Measurements from ENCODE around the gene WDR31. TPM values are rescaled to one million over a fixed set of nuclear protein-coding genes. Genes with fewer than 3 reads are reported as not detected.

The WDR31 gene
- polyA plus RNA-seq, 1 donor (not counting 4 experiments of a cell fraction or from before 2014, with no cell fraction given), result 0.94 TPM

- H3K27me3 ChIP-seq (ENCODE audit: control insufficient read depth, extremely low read depth, insufficient read depth, low read length), result no peaks in the 10 kb centered on the region
- no peaks in the 10 kb centered on the region for H3K9me3 ChIP-seq (ENCODE audit: control insufficient read depth, low read depth, low read length)
- H3K79me2 ChIP-seq (ENCODE audit: control insufficient read depth, insufficient read depth, low read length), result no peaks in the 10 kb centered on the region
- H3K4me3 ChIP-seq (ENCODE audit: control insufficient read depth in 2 of 3, extremely low read depth in 1 of 3, insufficient read depth in 2 of 3, low read depth in 1 of 3, low read length in 3 of 3), result no peak overlapping the region
- peak; percentile 48 to 64 (median 49) for TF ChIP-seq CTCF (optimal IDR thresholded peaks at IDR 0.05 in 1 of 3, IDR thresholded peaks at IDR 0.05 in 1 of 3, conservative IDR thresholded peaks at IDR 0.05 in 1 of 3; ENCODE audit: extremely low read depth in 1 of 3, insufficient read depth in 2 of 3, low read length in 3 of 3)
- no peak for TF ChIP-seq EZH2 (IDR thresholded peaks at IDR 0.05; ENCODE audit: low read length)
- dilution Hi-C loops (cut with MboI; ENCODE audit: extremely low pct_ligation_motif_present, low sequenced_read_pairs), result no loop called here
- no peak for DNase-seq (ENCODE audit: low read depth, low spot score)
- no peaks in the 10 kb centered on the region for H3K36me3 ChIP-seq (ENCODE audit: control insufficient read depth in 2 of 2, extremely low read depth in 1 of 2, insufficient read depth in 2 of 2, low read length in 2 of 2)
- no peak overlapping the region for H3K27ac ChIP-seq (ENCODE audit: control insufficient read depth, insufficient read depth, low read length)
- no peaks in the 10 kb centered on the region for H3K4me1 ChIP-seq (ENCODE audit: control insufficient read depth, extremely low read depth, insufficient read depth, low read length)
- H2AFZ ChIP-seq (ENCODE audit: control insufficient read depth, low read length), result no peak overlapping the region
- no peak overlapping the region for H3K4me2 ChIP-seq (ENCODE audit: control insufficient read depth, extremely low read depth, insufficient read depth, low read depth, low read length)
- H3K9me1 ChIP-seq (ENCODE audit: control insufficient read depth, extremely low read depth, insufficient read depth, low read length), result no peaks in the 10 kb centered on the region
- H3K9ac ChIP-seq (ENCODE audit: control insufficient read depth, extremely low read depth, insufficient read depth, low read length), result no peak overlapping the region
- FAIRE-seq, result no peak
- no peaks in the 10 kb centered on the region for H4K20me1 ChIP-seq (ENCODE audit: control insufficient read depth, extremely low read depth, insufficient read depth, low read length)
Observed at GRCh38 chr9:113309204-113309813, 30.8 kb downstream of the WDR31 start.

- H3K4me2 ChIP-seq (ENCODE audit: control insufficient read depth, extremely low read depth, insufficient read depth, low read depth, low read length), result no peak overlapping the region
- peaks cover 5% of the 10 kb centered on the region for H3K27me3 ChIP-seq (ENCODE audit: control insufficient read depth, extremely low read depth, insufficient read depth, low read length)
- H3K9ac ChIP-seq (ENCODE audit: control insufficient read depth, extremely low read depth, insufficient read depth, low read length), result no peak overlapping the region
- H3K4me3 ChIP-seq (ENCODE audit: control insufficient read depth in 2 of 3, extremely low read depth in 1 of 3, insufficient read depth in 2 of 3, low read depth in 1 of 3, low read length in 3 of 3), result no peak overlapping the region
- no peaks in the 10 kb centered on the region for H3K9me3 ChIP-seq (ENCODE audit: control insufficient read depth, low read depth, low read length)
- no peaks in the 10 kb centered on the region for H3K4me1 ChIP-seq (ENCODE audit: control insufficient read depth, extremely low read depth, insufficient read depth, low read length)
- no peaks in the 10 kb centered on the region for H3K36me3 ChIP-seq (ENCODE audit: control insufficient read depth in 2 of 2, extremely low read depth in 1 of 2, insufficient read depth in 2 of 2, low read length in 2 of 2)
- no peaks in the 10 kb centered on the region for H3K9me1 ChIP-seq (ENCODE audit: control insufficient read depth, extremely low read depth, insufficient read depth, low read length)
- DNase-seq (ENCODE audit: low read depth, low spot score) (no peak), FAIRE-seq (no peak)
- H2AFZ ChIP-seq (ENCODE audit: control insufficient read depth, low read length), result no peak overlapping the region
- H3K27ac ChIP-seq (ENCODE audit: control insufficient read depth, insufficient read depth, low read length), result no peak overlapping the region
- no peaks in the 10 kb centered on the region for H3K79me2 ChIP-seq (ENCODE audit: control insufficient read depth, insufficient read depth, low read length)
- TF ChIP-seq CTCF (optimal IDR thresholded peaks at IDR 0.05 in 1 of 3, IDR thresholded peaks at IDR 0.05 in 1 of 3, conservative IDR thresholded peaks at IDR 0.05 in 1 of 3; ENCODE audit: extremely low read depth in 1 of 3, insufficient read depth in 2 of 3, low read length in 3 of 3) (no peak), EZH2 (IDR thresholded peaks at IDR 0.05; ENCODE audit: low read length) (no peak)
- H4K20me1 ChIP-seq (ENCODE audit: control insufficient read depth, extremely low read depth, insufficient read depth, low read length), result no peaks in the 10 kb centered on the region
- dilution Hi-C loops (cut with MboI; ENCODE audit: extremely low pct_ligation_motif_present, low sequenced_read_pairs), result no loop called here
Observed at GRCh38 chr9:113307396-113307975, 32.6 kb downstream of the WDR31 start.

Measured in keratinocyte (primary cell).